ENCODE measurements around the gene UPP2.

The UPP2 gene

GRCh38 chr2:158134655-158135054, 33.0 kb downstream of the UPP2 start:
- H3K4me3 ChIP-seq (ENCODE audit: low read length), result no peak overlapping the region
- no peak for TF ChIP-seq CTCF (conservative IDR thresholded peaks at IDR 0.05; ENCODE audit: low read length)
- DNase-seq (ENCODE audit: low read depth), result no peak

DNA sequence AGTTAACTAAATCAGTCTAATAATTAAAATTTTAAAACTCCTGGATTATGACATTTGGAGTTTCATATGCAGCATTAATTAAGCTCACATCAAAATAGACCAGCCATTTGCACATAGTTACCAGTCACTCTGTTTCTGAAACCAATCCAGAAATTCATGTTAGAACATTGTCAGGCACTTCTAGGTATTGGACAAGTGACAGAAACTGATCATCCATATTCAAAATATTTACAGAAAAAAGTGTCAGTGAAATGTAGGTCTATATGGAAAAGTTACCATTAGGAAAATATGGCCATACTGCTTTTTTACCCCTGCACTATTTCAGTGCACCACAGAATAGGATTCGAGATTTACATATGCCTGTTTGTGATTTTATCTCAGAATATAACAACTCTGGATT, 33.4 kb downstream of the UPP2 start:
- no peak overlapping the region for H3K4me3 ChIP-seq (ENCODE audit: low read length)
- no peak for DNase-seq (ENCODE audit: low read depth)
- TF ChIP-seq CTCF (conservative IDR thresholded peaks at IDR 0.05; ENCODE audit: low read length), result no peak

DNA sequence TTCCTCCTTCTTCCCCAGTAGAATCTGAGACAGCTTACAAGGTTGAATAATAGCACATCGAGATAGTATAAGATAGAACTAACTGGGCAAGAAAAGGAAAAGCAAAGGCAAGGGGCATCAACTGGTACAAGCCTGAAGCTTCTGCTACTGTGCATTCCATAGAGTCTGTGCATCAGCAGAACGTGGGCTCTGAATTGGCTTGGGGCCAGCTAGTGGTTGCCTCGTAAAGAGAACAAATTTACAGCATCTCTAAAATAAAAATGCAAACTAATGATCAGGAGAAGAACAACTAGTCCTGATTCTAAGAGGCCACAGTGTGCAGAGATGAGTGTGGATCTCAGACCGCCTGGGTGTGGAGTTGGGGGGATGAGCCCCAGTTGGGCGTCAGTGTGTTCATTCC, 36.6 kb downstream of the UPP2 start:
- DNase-seq (ENCODE audit: low read depth), result no peak
- TF ChIP-seq CTCF (conservative IDR thresholded peaks at IDR 0.05; ENCODE audit: low read length), result no peak
- H3K4me3 ChIP-seq (ENCODE audit: low read length), result no peak overlapping the region

DNA sequence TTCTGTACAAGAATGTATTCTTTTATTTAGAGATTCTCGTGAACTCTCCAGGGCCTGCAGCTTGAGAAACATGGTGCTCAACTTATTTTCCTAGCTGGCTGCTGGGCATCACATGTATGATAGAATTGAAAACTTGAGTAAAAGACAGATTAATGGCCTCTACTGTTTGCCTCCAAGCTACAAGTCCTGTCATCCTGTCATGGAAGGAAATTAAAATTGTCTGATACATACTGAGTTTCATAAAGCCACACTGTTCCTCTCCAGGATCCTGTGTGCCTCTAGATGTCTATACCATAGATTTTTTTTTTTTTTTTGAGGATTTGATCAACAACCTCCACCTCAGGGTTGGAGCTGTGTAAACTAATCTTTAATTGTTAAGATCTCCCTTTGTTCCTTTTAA, 38.5 kb downstream of the UPP2 start:
- TF ChIP-seq CTCF (conservative IDR thresholded peaks at IDR 0.05; ENCODE audit: low read length), result no peak
- H3K4me3 ChIP-seq (ENCODE audit: low read length), result no peak overlapping the region
- DNase-seq (ENCODE audit: low read depth), result no peak

DNA sequence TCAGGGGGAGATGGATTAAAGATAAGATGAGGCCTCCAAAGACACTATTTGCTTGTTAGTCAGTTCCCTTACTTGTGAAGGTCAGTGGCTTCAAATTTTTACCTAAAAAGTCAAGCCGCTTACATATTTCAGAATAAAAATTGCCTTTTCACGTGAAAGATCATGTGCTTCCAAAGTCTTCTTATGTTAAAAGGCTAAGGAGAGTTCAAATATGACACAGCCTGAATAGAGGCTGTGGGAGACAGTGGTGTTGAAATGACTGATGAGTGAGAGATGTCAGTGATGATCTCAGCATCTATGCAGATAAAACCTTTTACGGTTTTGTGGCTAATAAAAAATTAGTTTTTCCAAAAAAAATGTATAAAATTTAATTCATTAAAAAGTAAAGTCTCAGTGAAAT, 40.5 kb downstream of the UPP2 start:
- no peak for TF ChIP-seq CTCF (conservative IDR thresholded peaks at IDR 0.05; ENCODE audit: low read length)
- DNase-seq (ENCODE audit: low read depth), result no peak
- H3K4me3 ChIP-seq (ENCODE audit: low read length), result no peak overlapping the region

DNA sequence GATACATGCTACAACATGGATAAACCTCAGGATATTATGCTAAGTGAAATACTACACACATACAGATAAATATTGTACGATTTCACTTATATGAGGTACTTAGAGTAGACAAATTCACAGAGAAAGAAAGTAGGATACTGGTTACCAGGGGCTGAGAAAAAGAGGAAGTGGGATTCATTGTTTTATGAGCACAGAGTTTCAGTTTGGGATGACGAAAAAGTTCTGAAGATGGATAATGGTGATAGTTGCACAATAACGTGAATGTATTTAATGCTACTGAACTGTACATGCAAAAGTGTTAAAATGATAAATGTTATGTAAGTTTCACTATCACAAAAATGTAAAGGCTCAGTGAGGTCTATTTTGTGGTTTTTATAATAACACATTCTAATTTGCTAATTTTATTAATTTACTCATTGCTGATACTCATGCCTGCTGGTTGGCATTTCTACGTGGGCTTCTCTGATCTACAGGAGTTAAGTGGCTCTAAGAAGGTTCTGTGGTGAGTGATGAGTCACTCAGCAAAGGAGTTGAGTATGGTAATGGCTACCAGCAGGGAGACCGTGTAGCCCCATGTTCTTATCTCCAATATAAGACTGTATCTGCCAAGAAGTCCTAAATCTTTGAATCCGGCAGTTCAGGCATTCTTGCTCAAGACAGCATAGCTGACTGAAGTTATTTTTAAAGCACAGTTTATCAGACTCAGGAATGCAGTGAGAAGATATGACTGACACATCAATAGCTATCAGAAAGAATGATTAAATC, 41.1 kb downstream of the UPP2 start:
- H3K4me3 ChIP-seq (ENCODE audit: low read length), result no peak overlapping the region
- no peak for DNase-seq (ENCODE audit: low read depth)
- no peak for TF ChIP-seq CTCF (conservative IDR thresholded peaks at IDR 0.05; ENCODE audit: low read length)

DNA sequence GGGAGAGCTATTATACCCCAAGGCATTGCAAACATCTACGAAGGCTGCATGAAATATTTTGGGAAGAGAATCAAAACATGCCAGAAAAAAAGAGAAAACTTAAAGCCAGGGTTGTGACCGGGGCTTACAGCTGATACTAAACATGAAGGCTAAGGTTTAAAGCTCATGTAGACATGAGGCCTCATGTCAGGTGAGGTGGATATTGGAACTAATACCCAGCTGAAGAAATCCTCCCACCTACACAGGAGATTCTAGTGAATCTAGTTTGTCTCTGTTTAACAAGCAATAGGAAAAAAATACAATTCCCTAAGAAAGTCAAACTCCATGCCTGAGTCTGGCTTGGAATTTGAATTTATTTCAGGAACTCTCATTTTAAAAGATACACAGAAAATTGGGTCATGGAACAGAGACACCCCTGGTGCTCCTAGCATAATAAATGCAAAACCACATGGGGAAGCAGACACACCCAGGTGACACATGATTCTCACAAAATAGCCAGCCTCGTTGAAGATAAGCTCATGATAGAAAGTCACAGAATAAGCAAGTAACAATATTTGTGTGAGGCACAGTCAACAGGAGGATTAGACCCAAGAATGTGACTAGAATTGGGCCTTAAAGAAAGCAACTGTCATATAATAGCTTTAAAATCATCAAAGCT, 42.2 kb downstream of the UPP2 start:
- H3K4me3 ChIP-seq (ENCODE audit: low read length), result no peak overlapping the region
- DNase-seq (ENCODE audit: low read depth), result no peak
- TF ChIP-seq CTCF (conservative IDR thresholded peaks at IDR 0.05; ENCODE audit: low read length), result no peak

All from AG10803 (cell line).